NB4 (cell line): ENCODE data around the gene MAS1L.

Source experiments
- DNase-seq: peaks from one replicate; pipeline ENCODE4 v3.0.0; 2010; ENCODE audit warnings: low read depth
- H3K4me3 ChIP-seq: one replicate; pipeline ENCODE4 v1.5.1; 2011; ENCODE audit warnings: mild to moderate bottlenecking, low read depth, low read length, moderate library complexity
- MYC ChIP-seq: IDR thresholded peaks from 2 replicates; pipeline ENCODE4 v1.6.1; 2011; ENCODE audit warnings: low read depth, low read length
- POLR2A ChIP-seq: IDR thresholded peaks from 2 replicates; pipeline ENCODE4 v1.6.1; 2011; ENCODE audit warnings: mild to moderate bottlenecking; ENCODE audit not compliant: insufficient read length; ENCODE audit errors: extremely low read depth
- TF ChIP-seq, protein P1 (sequence below): IDR thresholded peaks from 2 replicates; pipeline ENCODE4 v1.6.1; 2011; ENCODE audit warnings: low read depth, low read length
- TF ChIP-seq, protein P2 (sequence below): IDR thresholded peaks from one replicate; pipeline ENCODE4 v1.5.1; 2012; ENCODE audit warnings: low read depth, low read length

The MAS1L gene

DNA sequence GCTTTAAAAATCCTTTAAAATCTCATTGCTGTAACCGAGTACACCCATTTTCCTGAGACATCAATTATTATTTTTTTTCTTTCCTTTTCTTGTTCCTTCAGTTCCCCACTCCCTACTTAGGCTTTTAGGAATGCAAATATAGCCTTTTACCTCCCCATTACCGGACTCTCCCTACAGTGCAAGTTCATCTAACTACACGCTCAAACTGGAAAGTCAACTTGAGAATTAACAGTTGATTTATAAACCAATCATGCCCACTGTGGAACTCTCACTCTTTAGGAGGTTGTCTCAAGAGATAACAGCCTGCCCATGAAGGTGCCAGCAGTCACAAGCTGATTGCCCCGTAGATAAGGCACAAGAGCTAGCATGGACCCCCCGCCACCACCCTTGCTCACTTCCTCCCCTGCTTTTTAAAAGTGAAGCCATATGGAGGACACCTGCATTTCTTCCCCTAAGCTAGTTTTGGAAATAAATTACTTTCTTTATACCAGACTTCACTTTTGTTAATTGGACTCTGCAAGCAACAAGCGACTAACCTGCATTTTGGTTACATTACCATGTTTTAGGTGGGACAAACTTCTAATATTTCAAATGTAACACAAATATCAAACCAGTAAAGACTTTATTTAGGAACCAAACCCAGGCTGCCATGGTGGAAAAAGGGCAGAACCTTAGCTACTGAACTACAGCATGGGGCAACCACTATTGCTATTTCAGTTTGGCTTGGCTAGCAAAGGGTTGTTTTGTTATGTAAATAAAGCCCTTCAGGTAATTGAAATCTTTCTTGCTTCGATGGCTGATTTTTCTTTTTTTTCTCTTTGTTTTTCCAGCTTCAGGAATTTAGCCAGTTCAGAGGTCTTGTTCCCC is 36.9 kb upstream of the MAS1L start:
- no peak for DNase-seq
- TF ChIP-seq MYC (no peak), POLR2A (no peak)
- TF ChIP-seq, protein P1, sequence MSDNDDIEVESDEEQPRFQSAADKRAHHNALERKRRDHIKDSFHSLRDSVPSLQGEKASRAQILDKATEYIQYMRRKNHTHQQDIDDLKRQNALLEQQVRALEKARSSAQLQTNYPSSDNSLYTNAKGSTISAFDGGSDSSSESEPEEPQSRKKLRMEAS: no peak
- TF ChIP-seq, protein P2, sequence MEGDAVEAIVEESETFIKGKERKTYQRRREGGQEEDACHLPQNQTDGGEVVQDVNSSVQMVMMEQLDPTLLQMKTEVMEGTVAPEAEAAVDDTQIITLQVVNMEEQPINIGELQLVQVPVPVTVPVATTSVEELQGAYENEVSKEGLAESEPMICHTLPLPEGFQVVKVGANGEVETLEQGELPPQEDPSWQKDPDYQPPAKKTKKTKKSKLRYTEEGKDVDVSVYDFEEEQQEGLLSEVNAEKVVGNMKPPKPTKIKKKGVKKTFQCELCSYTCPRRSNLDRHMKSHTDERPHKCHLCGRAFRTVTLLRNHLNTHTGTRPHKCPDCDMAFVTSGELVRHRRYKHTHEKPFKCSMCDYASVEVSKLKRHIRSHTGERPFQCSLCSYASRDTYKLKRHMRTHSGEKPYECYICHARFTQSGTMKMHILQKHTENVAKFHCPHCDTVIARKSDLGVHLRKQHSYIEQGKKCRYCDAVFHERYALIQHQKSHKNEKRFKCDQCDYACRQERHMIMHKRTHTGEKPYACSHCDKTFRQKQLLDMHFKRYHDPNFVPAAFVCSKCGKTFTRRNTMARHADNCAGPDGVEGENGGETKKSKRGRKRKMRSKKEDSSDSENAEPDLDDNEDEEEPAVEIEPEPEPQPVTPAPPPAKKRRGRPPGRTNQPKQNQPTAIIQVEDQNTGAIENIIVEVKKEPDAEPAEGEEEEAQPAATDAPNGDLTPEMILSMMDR: no peak
- H3K4me3 ChIP-seq: no peak overlapping the region

DNA sequence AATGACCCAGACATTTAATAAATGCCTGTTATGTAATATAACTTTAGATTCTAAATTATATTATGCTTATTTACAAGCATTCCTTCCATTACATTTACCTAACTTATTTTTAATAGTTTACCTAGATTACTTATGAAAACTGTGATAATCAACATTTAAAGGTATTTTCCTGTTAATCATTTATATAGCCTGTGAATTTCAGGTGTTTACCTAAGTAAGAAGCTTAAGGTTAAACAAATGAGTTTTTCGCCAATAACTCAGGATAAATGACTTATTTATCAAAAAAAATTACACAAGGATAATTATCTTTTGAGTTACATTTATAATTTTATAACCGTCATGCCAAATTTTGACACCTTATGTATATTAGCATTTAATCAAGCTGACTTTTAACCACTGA is 36.3 kb upstream of the MAS1L start:
- no peak for TF ChIP-seq POLR2A
- TF ChIP-seq, protein P1: no peak
- TF ChIP-seq, protein P2: no peak
- TF ChIP-seq MYC: no peak
- H3K4me3 ChIP-seq: no peak overlapping the region
- no peak for DNase-seq

DNA sequence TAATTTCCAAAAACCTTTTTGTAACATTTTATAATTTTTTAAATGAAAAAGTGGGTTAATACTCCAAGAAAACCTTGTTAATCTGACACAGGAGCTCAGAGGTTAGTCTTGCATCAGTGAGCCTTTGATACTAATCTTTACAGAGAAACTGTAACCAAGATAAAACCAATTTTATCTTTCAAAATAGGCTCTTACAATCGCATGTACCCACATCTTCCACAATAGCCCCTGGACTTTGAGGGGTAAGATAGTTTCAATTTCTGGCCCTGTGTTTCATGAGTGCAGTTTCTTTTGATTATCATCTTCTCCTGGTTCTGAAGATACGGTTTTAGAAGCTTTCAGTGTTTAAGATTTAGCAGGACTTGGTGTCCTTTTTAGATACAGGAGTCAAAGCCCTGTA is 34.5 kb upstream of the MAS1L start:
- H3K4me3 ChIP-seq: no peak overlapping the region
- no peak for DNase-seq
- TF ChIP-seq POLR2A (no peak), MYC (no peak)
- TF ChIP-seq, protein P1: no peak

DNA sequence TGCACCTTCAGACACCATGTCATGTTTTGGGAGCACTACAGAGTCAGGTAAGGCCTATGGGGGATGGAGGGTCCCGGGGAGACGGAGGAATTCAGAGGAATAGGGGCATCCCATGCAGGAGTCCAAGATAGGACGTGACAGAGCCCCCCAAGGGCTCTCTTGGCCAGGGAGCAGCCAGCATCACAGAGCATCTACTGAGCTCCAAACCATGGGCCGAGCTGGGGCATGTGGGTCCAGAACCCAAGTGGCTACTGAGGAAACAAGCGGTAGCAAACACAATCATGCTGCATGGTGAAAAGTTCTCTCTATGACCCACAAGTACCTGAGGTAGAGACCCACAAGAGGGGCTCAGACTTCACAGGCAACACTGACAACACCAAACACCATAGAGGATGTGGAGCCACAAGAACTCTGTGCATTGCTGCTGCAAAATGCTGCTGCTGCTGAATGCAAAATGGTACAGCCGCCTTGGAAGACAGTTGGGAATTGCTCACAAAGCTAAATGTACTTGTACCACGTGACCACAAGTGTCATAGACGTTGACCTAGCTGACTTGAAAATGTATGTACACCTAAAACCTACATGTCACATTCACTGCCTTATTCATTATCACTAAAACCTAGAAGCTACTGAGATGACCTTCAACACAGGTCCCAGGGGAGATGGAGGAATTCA is 33.4 kb upstream of the MAS1L start:
- no peak overlapping the region for H3K4me3 ChIP-seq
- DNase-seq: no peak
- TF ChIP-seq MYC: no peak
- TF ChIP-seq, protein P1: no peak
- TF ChIP-seq, protein P2: no peak
- TF ChIP-seq POLR2A: no peak

DNA sequence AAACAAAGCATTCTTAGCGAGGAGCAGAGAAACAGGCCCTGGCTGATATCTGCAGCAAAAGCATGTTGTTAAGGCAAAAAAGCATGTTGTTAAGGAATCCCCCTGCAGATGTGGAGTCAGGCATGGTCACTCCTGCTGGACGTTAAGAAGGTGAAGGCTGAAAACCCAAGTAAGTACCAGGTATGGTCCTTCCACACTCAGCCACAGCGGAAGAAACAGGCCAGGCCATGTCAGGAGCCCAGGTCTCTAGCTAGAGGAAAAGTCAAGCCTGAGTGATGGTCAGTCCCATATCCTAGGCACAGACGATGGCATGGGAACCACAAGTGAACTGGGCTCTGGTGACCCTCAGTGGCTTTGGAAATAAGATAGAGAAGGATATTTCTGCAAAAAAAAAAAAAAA is 32.5 kb upstream of the MAS1L start:
- DNase-seq: no peak
- no peak overlapping the region for H3K4me3 ChIP-seq
- TF ChIP-seq POLR2A: no peak
- TF ChIP-seq, protein P2: no peak

DNA sequence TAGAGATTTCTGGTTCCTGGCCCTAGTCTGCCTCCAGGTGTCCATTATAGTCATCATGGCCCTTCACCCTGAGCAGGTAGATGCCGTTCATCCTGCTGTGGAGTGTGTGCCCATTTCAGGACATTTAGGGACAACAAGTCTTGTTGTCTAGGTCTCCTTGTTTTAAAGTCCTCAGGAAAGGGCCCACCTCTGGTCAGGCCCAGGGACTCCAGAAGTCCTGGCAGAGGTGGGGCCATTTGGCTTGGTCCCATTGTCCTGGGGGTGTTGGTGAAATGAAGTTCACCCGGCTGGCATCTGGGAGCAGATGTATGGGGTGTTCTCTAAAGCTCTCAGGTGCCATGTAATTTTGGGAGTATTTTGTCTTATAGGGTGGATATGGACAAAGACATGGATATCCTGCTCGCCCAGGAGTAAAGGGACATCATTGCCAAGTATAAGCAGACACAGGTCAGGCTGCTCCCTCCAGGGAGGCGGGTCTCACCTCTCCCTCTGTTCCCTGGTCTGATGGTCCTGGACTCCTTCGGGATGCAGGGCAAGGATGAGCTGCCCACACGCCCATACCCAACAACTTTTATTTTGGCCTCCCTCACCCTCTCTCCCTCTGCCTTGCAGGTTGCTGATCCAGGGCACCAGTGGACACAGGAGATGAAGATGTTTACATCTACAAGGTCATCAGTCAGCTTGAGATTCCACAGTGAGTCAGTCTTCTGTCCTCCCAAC is 31.7 kb upstream of the MAS1L start:
- no peak for DNase-seq
- TF ChIP-seq, protein P2: no peak
- TF ChIP-seq, protein P1: no peak
- TF ChIP-seq MYC (no peak), POLR2A (no peak)
- no peak overlapping the region for H3K4me3 ChIP-seq
